AG10803 (cell line): Measurements from ENCODE around the gene TEX9.
A peak's percentile ranks its signal among the peaks of the same experiment; 100 is the strongest.

Source experiments
- DNase-seq: peaks from one replicate; pipeline ENCODE4 v3.0.0; 2010; ENCODE audit warnings: low read depth
- H3K4me3 ChIP-seq: 2 replicates; pipeline ENCODE4 v1.5.1; 2011; ENCODE audit warnings: mild to moderate bottlenecking, low read length, control low read depth
- CTCF ChIP-seq: conservative IDR thresholded peaks from 2 replicates; pipeline ENCODE4 v1.5.1; 2011; ENCODE audit warnings: mild to moderate bottlenecking, low read length, control low read depth, inconsistent platforms

The TEX9 gene

GRCh38 chr15:56346414-56346813 lies 18.8 kb upstream of the TEX9 start:
- no peak overlapping the region for H3K4me3 ChIP-seq
- no peak for DNase-seq
- TF ChIP-seq CTCF: no peak

- no peak for DNase-seq
- no peak overlapping the region for H3K4me3 ChIP-seq
- TF ChIP-seq CTCF: no peak
Measured at GRCh38 chr15:56349554-56349953, 15.7 kb upstream of the TEX9 start.

- H3K4me3 ChIP-seq: no peak overlapping the region
- no peak for DNase-seq
- no peak for TF ChIP-seq CTCF
Measured at GRCh38 chr15:56351353-56351752, 13.9 kb upstream of the TEX9 start.

GRCh38 chr15:56351957-56352506 lies 13.2 kb upstream of the TEX9 start:
- TF ChIP-seq CTCF: no peak
- DNase-seq: no peak
- H3K4me3 ChIP-seq: no peak overlapping the region

- peak; percentile 21 for DNase-seq
- TF ChIP-seq CTCF: no peak
- H3K4me3 ChIP-seq: no peak overlapping the region
Measured at GRCh38 chr15:56353119-56353518, 12.1 kb upstream of the TEX9 start.

- no peak for TF ChIP-seq CTCF
- H3K4me3 ChIP-seq: no peak overlapping the region
- no peak for DNase-seq
Measured at GRCh38 chr15:56353740-56354139, 11.5 kb upstream of the TEX9 start.

GRCh38 chr15:56356616-56357015 lies 8.6 kb upstream of the TEX9 start:
- H3K4me3 ChIP-seq: no peak overlapping the region
- peak; percentile 58 for DNase-seq
- no peak for TF ChIP-seq CTCF
